Measurements from ENCODE around the gene KIAA0513.

Gene KIAA0513

DNA sequence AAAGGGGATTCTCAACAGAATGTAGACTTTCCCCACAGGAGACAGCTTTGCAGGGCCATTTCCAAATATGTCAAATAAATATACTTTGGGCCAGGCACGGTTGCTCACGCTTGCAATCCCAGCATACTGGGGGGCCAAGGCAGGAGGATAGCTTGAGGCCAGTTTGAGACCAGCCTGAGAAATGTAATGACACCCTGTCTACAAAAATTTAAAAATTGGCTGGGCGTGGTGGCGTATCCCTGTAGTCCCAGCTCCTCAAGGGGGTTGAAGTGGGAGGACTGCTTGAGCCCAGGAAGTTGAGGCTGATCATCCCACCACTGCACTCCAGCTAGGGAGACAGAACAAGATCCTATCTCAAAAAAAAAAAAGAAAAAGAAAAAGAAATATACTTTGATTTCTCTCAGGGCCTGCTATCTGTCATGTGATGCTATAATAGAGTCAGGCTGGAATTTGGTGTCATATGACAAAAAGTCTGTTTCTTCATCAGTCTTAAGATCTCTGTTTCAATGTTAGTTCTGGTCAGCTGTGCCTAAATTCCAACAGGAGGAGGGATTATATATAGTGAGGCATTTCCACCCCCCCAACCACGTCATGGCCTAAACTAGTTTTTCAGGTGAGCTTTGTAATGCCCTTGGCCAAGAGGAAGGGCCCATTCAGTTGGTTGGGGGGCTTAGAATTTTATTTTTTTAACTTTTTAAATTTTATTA lies 12.0 kb upstream of the KIAA0513 start:
- no peaks in the 10 kb centered on the region for H3K36me3 ChIP-seq (ENCODE audit: control insufficient read depth in 2 of 2, insufficient read depth in 2 of 2, low read length in 2 of 2)
- no peaks in the 10 kb centered on the region for H3K27me3 ChIP-seq (ENCODE audit: control insufficient read depth in 1 of 2, insufficient read depth in 2 of 2, low read length in 2 of 2)
- H3K9ac ChIP-seq (ENCODE audit: low read length in 2 of 2) = no peak overlapping the region
- H3K4me3 ChIP-seq (ENCODE audit: low read length in 2 of 2) = no peak overlapping the region
- peaks cover 15% of the 10 kb centered on the region for H3K4me1 ChIP-seq (ENCODE audit: control insufficient read depth, insufficient read depth, low read length)
- no peak overlapping the region for H3K27ac ChIP-seq (ENCODE audit: low read length)
- H3K9me3 ChIP-seq (ENCODE audit: control insufficient read depth in 2 of 2, low read length in 2 of 2) = no peaks in the 10 kb centered on the region

DNA sequence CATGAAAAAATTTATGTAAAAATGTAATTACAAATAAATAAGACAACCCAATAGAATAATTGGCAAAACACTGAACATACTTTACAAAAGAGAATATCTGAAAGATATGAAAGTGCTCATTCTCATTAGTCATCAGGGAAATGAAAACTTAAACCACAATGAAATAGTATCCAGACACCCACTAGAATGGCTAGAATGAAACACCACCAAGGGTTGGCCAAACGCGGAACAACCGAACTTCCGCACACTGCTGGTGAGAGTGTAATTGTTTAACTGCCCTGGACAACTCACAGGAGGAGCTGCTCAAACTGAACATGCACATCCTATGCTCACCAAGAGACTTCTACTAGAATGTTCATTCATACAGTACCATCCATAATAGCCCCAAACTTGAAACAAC lies 10.4 kb upstream of the KIAA0513 start:
- Histone ChIP-seq H3K36me3 (ENCODE audit: control insufficient read depth in 2 of 2, insufficient read depth in 2 of 2, low read length in 2 of 2) (no peaks in the 10 kb centered on the region), H3K27me3 (ENCODE audit: control insufficient read depth in 1 of 2, insufficient read depth in 2 of 2, low read length in 2 of 2) (no peaks in the 10 kb centered on the region), H3K9me3 (ENCODE audit: control insufficient read depth in 2 of 2, low read length in 2 of 2) (no peaks in the 10 kb centered on the region), H3K4me1 (ENCODE audit: control insufficient read depth, insufficient read depth, low read length) (peaks cover 5% of the 10 kb centered on the region), H3K4me3 (ENCODE audit: low read length in 2 of 2) (no peak overlapping the region), H3K9ac (ENCODE audit: low read length in 2 of 2) (no peak overlapping the region), H3K27ac (ENCODE audit: low read length) (no peak overlapping the region)

GRCh38 chr16:85017633-85018032 lies 10.0 kb upstream of the KIAA0513 start:
- Histone ChIP-seq H3K9ac (ENCODE audit: low read length in 2 of 2) (no peak overlapping the region), H3K9me3 (ENCODE audit: control insufficient read depth in 2 of 2, low read length in 2 of 2) (no peaks in the 10 kb centered on the region), H3K36me3 (ENCODE audit: control insufficient read depth in 2 of 2, insufficient read depth in 2 of 2, low read length in 2 of 2) (no peaks in the 10 kb centered on the region), H3K27me3 (ENCODE audit: control insufficient read depth in 1 of 2, insufficient read depth in 2 of 2, low read length in 2 of 2) (no peaks in the 10 kb centered on the region), H3K4me1 (ENCODE audit: control insufficient read depth, insufficient read depth, low read length) (peaks cover 5% of the 10 kb centered on the region), H3K27ac (ENCODE audit: low read length) (no peak overlapping the region), H3K4me3 (ENCODE audit: low read length in 2 of 2) (no peak overlapping the region)

DNA sequence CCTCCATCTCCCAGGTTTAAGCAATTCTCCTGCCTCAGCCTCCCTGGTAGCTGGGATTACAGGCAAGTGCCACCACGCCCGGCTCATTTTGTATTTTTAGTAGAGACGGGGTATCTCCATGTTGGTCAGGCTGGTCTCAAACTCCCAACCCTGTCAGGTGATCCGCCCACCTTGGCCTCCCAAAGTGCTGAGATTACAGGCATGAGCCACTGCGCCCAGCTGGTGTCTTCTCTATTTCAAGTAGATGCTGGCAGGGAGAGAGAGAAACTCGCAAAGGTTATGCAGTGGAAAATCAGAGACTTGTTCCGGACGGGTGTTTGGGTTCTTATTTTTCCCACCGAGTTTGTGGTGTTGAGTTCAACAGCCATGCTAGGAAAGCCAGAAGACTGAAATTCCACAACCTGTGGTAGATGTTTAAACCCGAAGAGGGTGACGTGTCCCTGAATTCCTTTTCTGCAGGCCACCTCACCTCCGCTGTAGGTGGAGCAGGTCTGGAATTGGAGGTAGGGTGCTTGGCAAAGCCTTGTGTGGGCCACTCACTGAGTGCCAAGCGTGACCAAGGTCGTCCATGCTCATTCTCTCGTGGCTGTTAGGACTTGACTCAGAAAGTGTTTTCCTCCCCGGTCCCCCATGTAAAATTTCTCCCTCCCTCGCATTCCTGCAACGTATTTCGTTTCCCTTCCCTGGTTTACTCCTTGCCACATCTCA lies 8.9 kb upstream of the KIAA0513 start:
- Histone ChIP-seq H3K36me3 (ENCODE audit: control insufficient read depth in 2 of 2, insufficient read depth in 2 of 2, low read length in 2 of 2) (no peaks in the 10 kb centered on the region), H3K27me3 (ENCODE audit: control insufficient read depth in 1 of 2, insufficient read depth in 2 of 2, low read length in 2 of 2) (no peaks in the 10 kb centered on the region), H3K4me3 (ENCODE audit: low read length in 2 of 2) (no peak overlapping the region), H3K9ac (ENCODE audit: low read length in 2 of 2) (no peak overlapping the region), H3K27ac (ENCODE audit: low read length) (no peak overlapping the region), H3K4me1 (ENCODE audit: control insufficient read depth, insufficient read depth, low read length) (peaks cover 5% of the 10 kb centered on the region), H3K9me3 (ENCODE audit: control insufficient read depth in 2 of 2, low read length in 2 of 2) (no peaks in the 10 kb centered on the region)

GRCh38 chr16:85019659-85020245 lies 7.8 kb upstream of the KIAA0513 start:
- H3K27me3 ChIP-seq (ENCODE audit: control insufficient read depth in 1 of 2, insufficient read depth in 2 of 2, low read length in 2 of 2) = no peaks in the 10 kb centered on the region
- no peaks in the 10 kb centered on the region for H3K9me3 ChIP-seq (ENCODE audit: control insufficient read depth in 2 of 2, low read length in 2 of 2)
- no peak overlapping the region for H3K27ac ChIP-seq (ENCODE audit: low read length)
- H3K4me1 ChIP-seq (ENCODE audit: control insufficient read depth, insufficient read depth, low read length) = peaks cover 5% of the 10 kb centered on the region
- peak overlapping the region in 1 of 2 donors; percentile 21 for H3K9ac ChIP-seq (ENCODE audit: low read length in 2 of 2)
- H3K4me3 ChIP-seq (ENCODE audit: low read length in 2 of 2) = no peak overlapping the region
- no peaks in the 10 kb centered on the region for H3K36me3 ChIP-seq (ENCODE audit: control insufficient read depth in 2 of 2, insufficient read depth in 2 of 2, low read length in 2 of 2)

GRCh38 chr16:85025781-85026653 lies 1.6 kb upstream of the KIAA0513 start:
- H3K9me3 ChIP-seq (ENCODE audit: control insufficient read depth in 2 of 2, low read length in 2 of 2) = no peaks in the 10 kb centered on the region
- H3K9ac ChIP-seq (ENCODE audit: low read length in 2 of 2) = no peak overlapping the region
- H3K4me1 ChIP-seq (ENCODE audit: control insufficient read depth, insufficient read depth, low read length) = peaks cover 25% of the 10 kb centered on the region
- no peak overlapping the region for H3K4me3 ChIP-seq (ENCODE audit: low read length in 2 of 2)
- no peaks in the 10 kb centered on the region for H3K36me3 ChIP-seq (ENCODE audit: control insufficient read depth in 2 of 2, insufficient read depth in 2 of 2, low read length in 2 of 2)
- no peak overlapping the region for H3K27ac ChIP-seq (ENCODE audit: low read length)
- H3K27me3 ChIP-seq (ENCODE audit: control insufficient read depth in 1 of 2, insufficient read depth in 2 of 2, low read length in 2 of 2) = no peaks in the 10 kb centered on the region

DNA sequence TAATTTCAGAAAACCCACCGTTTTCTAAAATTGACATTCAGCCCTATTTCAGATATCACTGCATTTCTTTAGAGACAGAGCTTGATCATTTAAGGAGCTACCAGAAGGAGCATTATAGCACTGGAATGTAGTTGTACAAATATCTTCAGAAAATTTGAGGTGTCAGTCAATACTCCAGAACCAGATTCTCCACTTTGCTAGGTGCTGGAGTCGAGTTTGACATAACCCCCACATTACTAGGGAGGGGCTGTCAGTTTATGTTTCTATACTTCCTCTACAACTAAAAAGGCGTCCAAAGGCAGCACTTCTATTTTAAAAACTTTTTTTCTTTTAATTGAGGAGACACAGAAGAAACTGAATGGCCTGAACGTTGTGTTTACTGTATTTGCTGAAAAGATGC lies 892 bp upstream of the KIAA0513 start:
- no peak overlapping the region for H3K27ac ChIP-seq (ENCODE audit: low read length)
- H3K9ac ChIP-seq (ENCODE audit: low read length in 2 of 2) = peak overlapping the region in 1 of 2 donors; percentile 89
- no peaks in the 10 kb centered on the region for H3K27me3 ChIP-seq (ENCODE audit: control insufficient read depth in 1 of 2, insufficient read depth in 2 of 2, low read length in 2 of 2)
- H3K9me3 ChIP-seq (ENCODE audit: control insufficient read depth in 2 of 2, low read length in 2 of 2) = no peaks in the 10 kb centered on the region
- peaks cover 3 to 4% of the 10 kb centered on the region in 2 donors for H3K36me3 ChIP-seq (ENCODE audit: control insufficient read depth in 2 of 2, insufficient read depth in 2 of 2, low read length in 2 of 2)
- peak overlapping the region in 1 of 2 donors; percentile 86 for H3K4me3 ChIP-seq (ENCODE audit: low read length in 2 of 2)
- H3K4me1 ChIP-seq (ENCODE audit: control insufficient read depth, insufficient read depth, low read length) = peaks cover 25% of the 10 kb centered on the region

DNA sequence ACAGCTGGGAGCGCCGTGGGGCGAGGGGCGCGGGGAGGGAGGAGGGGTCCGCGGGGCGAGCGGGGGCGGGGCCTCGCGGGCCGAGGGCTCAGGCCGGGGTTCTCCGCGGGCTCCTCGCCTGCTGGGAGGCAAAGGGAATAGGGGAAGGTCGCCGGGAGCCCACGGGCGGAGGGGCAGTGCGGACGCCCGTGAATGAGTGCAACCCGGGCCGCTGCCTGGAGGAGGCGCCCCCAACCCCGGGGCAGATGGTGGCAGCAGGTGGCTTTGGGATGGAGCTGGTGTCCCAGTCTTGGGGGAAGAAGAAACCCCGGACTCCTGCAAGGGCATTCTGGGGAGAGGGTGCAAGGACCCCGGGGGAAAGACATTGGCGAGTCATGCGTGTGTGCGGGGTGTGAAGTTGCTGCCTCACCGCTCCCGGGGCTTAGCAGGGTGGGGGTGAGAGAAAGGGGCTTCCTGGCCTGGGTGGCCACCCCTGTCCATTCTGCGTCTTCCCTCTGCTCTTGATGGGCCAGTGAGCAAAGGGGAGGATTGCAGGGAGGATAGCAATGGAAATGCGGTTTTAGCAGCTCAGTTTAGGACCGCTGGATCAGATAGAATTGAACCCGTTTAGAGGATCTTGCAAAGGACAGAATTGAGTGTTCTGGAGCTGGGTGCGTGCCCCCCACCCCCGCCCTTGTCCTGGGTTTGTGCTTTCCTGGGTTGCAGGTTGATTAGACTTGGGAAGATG lies 526 bp downstream of the KIAA0513 start:
- Histone ChIP-seq H3K4me3 (ENCODE audit: low read length in 2 of 2) (peak overlapping the region; percentile 63 to 86), H3K9ac (ENCODE audit: low read length in 2 of 2) (peak overlapping the region; percentile 62 to 68), H3K4me1 (ENCODE audit: control insufficient read depth, insufficient read depth, low read length) (peaks cover 25% of the 10 kb centered on the region), H3K36me3 (ENCODE audit: control insufficient read depth in 2 of 2, insufficient read depth in 2 of 2, low read length in 2 of 2) (peaks cover 6% of the 10 kb centered on the region in 2 donors), H3K27me3 (ENCODE audit: control insufficient read depth in 1 of 2, insufficient read depth in 2 of 2, low read length in 2 of 2) (no peaks in the 10 kb centered on the region), H3K9me3 (ENCODE audit: control insufficient read depth in 2 of 2, low read length in 2 of 2) (no peaks in the 10 kb centered on the region), H3K27ac (ENCODE audit: low read length) (peak overlapping the region; percentile 67)

GRCh38 chr16:85028685-85029407 lies 1.3 kb downstream of the KIAA0513 start:
- Histone ChIP-seq H3K4me1 (ENCODE audit: control insufficient read depth, insufficient read depth, low read length) (peaks cover 25% of the 10 kb centered on the region), H3K9me3 (ENCODE audit: control insufficient read depth in 2 of 2, low read length in 2 of 2) (no peaks in the 10 kb centered on the region), H3K27me3 (ENCODE audit: control insufficient read depth in 1 of 2, insufficient read depth in 2 of 2, low read length in 2 of 2) (no peaks in the 10 kb centered on the region), H3K9ac (ENCODE audit: low read length in 2 of 2) (peak overlapping the region; percentile 62 to 68), H3K4me3 (ENCODE audit: low read length in 2 of 2) (peak overlapping the region; percentile 63 to 86), H3K36me3 (ENCODE audit: control insufficient read depth in 2 of 2, insufficient read depth in 2 of 2, low read length in 2 of 2) (peaks cover 6 to 8% of the 10 kb centered on the region in 2 donors), H3K27ac (ENCODE audit: low read length) (no peak overlapping the region)
